ENCODE data around the gene CERK.

DNA sequence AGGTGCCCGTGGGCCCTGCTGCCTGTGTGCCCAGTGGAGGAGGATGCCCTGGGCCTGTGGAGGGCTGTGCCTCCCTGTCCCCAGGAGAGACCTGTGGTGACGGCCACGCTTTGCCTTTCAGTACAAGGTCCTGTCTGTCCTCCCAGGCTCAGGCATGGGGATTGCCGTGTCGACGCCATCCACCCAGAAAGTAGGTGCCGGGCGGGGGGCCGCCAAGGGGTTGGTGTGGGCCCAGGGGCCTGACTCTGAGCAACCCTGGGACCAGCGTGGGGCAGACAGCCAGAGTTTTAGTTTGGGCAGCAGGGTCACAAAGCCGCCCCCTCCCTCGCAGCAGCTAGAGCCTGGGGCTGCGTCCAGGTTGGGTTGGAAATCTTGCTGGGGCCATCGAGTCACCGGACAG lies 61.6 kb downstream of the CERK start:
- TF ChIP-seq, protein P1, sequence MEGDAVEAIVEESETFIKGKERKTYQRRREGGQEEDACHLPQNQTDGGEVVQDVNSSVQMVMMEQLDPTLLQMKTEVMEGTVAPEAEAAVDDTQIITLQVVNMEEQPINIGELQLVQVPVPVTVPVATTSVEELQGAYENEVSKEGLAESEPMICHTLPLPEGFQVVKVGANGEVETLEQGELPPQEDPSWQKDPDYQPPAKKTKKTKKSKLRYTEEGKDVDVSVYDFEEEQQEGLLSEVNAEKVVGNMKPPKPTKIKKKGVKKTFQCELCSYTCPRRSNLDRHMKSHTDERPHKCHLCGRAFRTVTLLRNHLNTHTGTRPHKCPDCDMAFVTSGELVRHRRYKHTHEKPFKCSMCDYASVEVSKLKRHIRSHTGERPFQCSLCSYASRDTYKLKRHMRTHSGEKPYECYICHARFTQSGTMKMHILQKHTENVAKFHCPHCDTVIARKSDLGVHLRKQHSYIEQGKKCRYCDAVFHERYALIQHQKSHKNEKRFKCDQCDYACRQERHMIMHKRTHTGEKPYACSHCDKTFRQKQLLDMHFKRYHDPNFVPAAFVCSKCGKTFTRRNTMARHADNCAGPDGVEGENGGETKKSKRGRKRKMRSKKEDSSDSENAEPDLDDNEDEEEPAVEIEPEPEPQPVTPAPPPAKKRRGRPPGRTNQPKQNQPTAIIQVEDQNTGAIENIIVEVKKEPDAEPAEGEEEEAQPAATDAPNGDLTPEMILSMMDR (IDR thresholded peaks at IDR 0.05; ENCODE audit: control extremely low read depth in 1 of 3, insufficient read depth in 1 of 3, low read depth in 1 of 3, low read length in 3 of 3): no peak
- no peak for TF ChIP-seq POLR2A (IDR thresholded peaks at IDR 0.05; ENCODE audit: control extremely low read depth in 1 of 2, low read depth in 2 of 2, low read length in 2 of 2)
- TF ChIP-seq, protein P2, sequence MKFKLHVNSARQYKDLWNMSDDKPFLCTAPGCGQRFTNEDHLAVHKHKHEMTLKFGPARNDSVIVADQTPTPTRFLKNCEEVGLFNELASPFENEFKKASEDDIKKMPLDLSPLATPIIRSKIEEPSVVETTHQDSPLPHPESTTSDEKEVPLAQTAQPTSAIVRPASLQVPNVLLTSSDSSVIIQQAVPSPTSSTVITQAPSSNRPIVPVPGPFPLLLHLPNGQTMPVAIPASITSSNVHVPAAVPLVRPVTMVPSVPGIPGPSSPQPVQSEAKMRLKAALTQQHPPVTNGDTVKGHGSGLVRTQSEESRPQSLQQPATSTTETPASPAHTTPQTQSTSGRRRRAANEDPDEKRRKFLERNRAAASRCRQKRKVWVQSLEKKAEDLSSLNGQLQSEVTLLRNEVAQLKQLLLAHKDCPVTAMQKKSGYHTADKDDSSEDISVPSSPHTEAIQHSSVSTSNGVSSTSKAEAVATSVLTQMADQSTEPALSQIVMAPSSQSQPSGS (IDR thresholded peaks at IDR 0.05; ENCODE audit: low read length): no peak
- TF ChIP-seq SP2 (IDR thresholded peaks at IDR 0.05; ENCODE audit: low read length): no peak

All from H1 (cell line).